ENCODE measurements around the gene IQCE. TPM values are rescaled to one million over a fixed set of nuclear protein-coding genes. Genes with fewer than 3 reads are reported as not detected.
"Not testable (repeated sequence)": the region's sequence is repeated elsewhere in the genome, so short reads cannot be mapped to it uniquely, and the experiment has no call there.

Gene IQCE
- total and polyA plus RNA-seq, 9 donors: 4.4 to 19.2 (median 13.3) TPM

- Histone ChIP-seq H3K4me1 (ENCODE audit: insufficient read depth) (peaks cover 15% of the 10 kb centered on the region), H3K9me3 (no peaks in the 10 kb centered on the region), H3K27ac (peak within 1 kb of the TSS; percentile 85 to 97), H3K4me3 (peak within 1 kb of the TSS; percentile 93), H3K36me3 (no peaks in the 10 kb centered on the region), H3K27me3 (no peaks in the 10 kb centered on the region)
- 0 to 1% (median 0%) methylated on average over 39 to 79 of the region's 79 CpGs for WGBS, 3 donors
- no peak for TF ChIP-seq POLR2A (IDR thresholded peaks at IDR 0.05)
- peak; percentile 20 to 44 (median 41) for TF ChIP-seq CTCF (IDR thresholded peaks at IDR 0.05)
- no peak for TF ChIP-seq EP300 (IDR thresholded peaks at IDR 0.05)
- intact Hi-C loops (cut with DNase I): loop anchor here in 2 of 4 donors (10.0 kb wide), 2 partner anchors 79 to 309 kb away; partner anchors contain the start of gene TTYH3 (in 1 of the 2)
- peak; percentile 96 to 98 (median 97) for DNase-seq
Observed at GRCh38 chr7:2555121-2556052, 3.4 kb upstream of the IQCE start, which contains the start of gene BRAT1. Gene BRAT1, minus strand, starts transcription at chr7:2555524. Its CDS starts 1,093 bp downstream, at chr7:2554431.

GRCh38 chr7:2559283-2559950 is 638 bp downstream of the IQCE start:
- no peaks in the 10 kb centered on the region for H3K27me3 ChIP-seq
- intact Hi-C loops (cut with DNase I): loop anchor here in 2 of 4 donors (10.0 kb wide), 2 partner anchors 75 to 305 kb away; partner anchors contain the start of gene TTYH3 (in 1 of the 2)
- 4 to 5% (median 4%) methylated on average over 29 to 53 of the region's 53 CpGs for WGBS, 3 donors

GRCh38 chr7:2563955-2564354 is 5.2 kb downstream of the IQCE start:
- DNase-seq; H3K9me3 ChIP-seq; H3K4me3 ChIP-seq; H3K36me3 ChIP-seq; intact Hi-C loops (cut with DNase I); H3K4me1 ChIP-seq (ENCODE audit: insufficient read depth); H3K27me3 ChIP-seq; H3K27ac ChIP-seq: not testable (repeated sequence)
- 96 to 99% (median 97%) methylated on average over 3 of the region's 3 CpGs for WGBS, 3 donors

More at GRCh38 chr7:2559283-2559950, 638 bp downstream of the IQCE start:
- TF ChIP-seq POLR2A (IDR thresholded peaks at IDR 0.05): no peak
- TF ChIP-seq CTCF (IDR thresholded peaks at IDR 0.05): no peak
- TF ChIP-seq EP300 (IDR thresholded peaks at IDR 0.05): no peak
- Histone ChIP-seq H3K4me3 (peak overlapping the region; percentile 71), H3K36me3 (no peaks in the 10 kb centered on the region), H3K27ac (no peak overlapping the region), H3K9me3 (no peaks in the 10 kb centered on the region), H3K4me1 (ENCODE audit: insufficient read depth) (peaks cover 9% of the 10 kb centered on the region)
- DNase-seq: peak in 2 of 5 donors; percentile 12 to 50

DNA sequence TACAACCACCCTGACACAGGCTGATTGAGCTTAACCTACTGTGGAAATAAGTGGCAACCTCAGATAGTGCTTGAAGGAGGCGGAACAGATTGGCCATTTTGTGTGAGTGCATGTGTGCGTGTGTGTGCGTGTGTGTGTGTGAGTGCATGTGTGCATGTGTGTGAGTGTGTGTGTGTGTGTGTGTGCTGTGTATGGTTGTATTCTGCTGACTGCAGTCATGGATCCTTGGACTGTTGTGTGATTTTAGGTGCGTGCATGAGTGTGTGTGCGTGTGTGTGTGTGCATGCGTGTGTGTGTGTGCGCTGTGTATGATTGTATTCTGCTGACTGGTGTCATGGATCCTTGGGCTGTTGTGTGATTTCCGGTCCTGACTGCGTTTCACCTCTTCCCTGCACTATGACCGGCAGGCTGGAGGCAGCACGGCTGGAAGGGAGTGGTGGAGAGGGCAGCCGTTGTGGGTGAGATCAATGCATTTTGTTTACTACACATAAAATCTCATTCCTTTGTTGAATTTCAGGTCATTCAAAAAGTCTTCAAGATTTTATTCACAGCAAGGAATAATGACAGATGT is 6.3 kb downstream of the IQCE start:
- Histone ChIP-seq H3K9me3 (no peaks in the 10 kb centered on the region), H3K27me3 (no peaks in the 10 kb centered on the region), H3K27ac (no peak overlapping the region), H3K4me3 (no peak overlapping the region), H3K4me1 (ENCODE audit: insufficient read depth) (peaks cover 2% of the 10 kb centered on the region), H3K36me3 (no peaks in the 10 kb centered on the region)
- 90 to 92% (median 91%) methylated on average over 12 of the region's 12 CpGs for WGBS, 3 donors
- intact Hi-C loops (cut with DNase I): loop anchor here in 1 of 4 donors (5.0 kb wide), 1 partner anchor 117 kb away; no protein-coding TSS in a partner anchor
- TF ChIP-seq EP300 (IDR thresholded peaks at IDR 0.05) (no peak), POLR2A (IDR thresholded peaks at IDR 0.05) (no peak), CTCF (IDR thresholded peaks at IDR 0.05) (no peak)
- no peak for DNase-seq

Measured in ovary (tissue), 9 donors.